Hematopoietic multipotent progenitor cell treated with erythropoietin and hydrocortisone succinate and interleukin-3 and kit ligand, for 4 days (in vitro differentiated cells): ENCODE measurements around the gene E2F1.

Experiments
- DNase-seq: peaks from one replicate; pipeline ENCODE4 v3.0.0-alpha.2; 2015

The E2F1 gene

DNA sequence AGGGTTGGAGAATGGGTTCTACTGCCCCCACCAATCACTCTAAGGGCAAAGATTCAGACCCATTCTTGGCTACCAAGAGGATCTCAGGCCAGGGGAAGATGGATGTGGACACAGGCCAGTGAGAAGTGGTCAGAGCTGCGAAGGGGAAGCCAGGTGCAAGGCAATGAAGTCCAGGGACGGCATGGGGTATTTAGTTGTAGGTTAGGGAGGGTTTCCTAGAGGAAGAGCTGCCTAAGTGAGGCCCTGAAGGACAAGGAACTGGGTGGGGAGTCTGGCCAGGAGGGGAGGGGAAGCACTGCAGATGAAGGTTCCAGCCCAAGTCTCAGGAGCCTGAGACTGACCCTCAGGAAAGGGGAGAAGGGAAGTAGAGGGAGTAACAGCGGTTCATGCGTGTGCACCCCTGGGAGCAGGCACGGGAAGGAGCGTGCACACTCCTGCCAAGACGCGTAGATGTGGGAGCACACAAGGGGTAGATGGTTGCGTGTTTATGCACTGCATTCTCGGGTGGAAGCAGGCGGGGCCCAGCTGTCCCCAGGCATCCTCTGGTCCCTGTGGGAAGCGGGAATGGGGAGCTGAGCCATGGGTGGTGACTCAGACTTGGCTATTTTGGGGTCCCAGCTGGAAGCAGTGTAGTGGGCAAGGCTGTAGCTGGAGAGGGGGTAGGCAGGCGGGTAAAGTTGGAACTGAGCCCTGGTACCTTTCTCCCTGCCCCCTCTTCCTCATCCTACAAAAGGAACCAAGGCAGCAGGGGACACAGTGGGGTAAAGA is 16.1 kb downstream of the E2F1 start:
- DNase-seq = no peak

DNA sequence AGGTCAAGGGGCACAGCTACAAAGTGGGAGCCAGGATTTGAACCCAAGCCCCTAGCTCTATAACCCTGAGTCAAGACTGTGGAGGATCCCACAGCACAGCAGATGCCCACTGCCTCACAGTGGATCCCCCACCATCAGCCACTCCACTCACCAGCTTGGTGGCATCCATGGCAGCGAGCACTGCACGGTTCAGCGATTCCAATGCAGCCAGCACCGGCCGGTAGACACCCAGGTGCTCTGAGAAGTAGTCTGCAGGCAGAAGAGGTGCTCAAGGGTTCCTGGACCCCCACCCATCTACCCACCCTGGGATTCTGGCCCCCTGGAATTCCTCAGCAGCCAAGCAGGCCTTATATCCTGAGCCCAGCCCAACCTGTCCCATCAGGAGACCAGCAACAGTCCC is 17.0 kb downstream of the E2F1 start:
- no peak for DNase-seq

GRCh38 chr20:33668466-33669155 is 17.6 kb downstream of the E2F1 start:
- DNase-seq = no peak

GRCh38 chr20:33667676-33668465 is 18.3 kb downstream of the E2F1 start:
- peak; percentile 92 for DNase-seq

DNA sequence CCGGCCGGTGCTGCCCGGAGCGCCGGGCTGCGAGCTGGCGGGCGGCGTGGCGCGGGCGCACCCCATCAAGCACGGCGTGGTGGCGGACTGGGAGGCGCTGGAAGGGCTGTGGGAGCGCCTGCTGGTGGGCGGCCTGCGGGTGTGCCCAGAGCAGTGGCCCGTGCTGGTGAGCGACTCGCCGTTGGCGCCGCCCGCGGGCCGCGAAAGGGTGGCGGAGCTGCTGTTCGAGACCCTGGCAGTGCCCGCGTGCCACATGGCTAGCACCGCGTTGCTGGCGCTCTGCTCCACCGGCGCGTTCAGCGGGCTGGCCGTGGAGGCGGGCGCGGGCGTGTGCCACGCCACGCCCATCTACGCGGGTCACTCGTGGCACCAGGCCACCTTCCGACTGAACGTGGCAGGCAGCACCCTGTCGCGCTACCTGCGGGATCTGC is 18.9 kb downstream of the E2F1 start:
- peak; percentile 72 for DNase-seq

DNA sequence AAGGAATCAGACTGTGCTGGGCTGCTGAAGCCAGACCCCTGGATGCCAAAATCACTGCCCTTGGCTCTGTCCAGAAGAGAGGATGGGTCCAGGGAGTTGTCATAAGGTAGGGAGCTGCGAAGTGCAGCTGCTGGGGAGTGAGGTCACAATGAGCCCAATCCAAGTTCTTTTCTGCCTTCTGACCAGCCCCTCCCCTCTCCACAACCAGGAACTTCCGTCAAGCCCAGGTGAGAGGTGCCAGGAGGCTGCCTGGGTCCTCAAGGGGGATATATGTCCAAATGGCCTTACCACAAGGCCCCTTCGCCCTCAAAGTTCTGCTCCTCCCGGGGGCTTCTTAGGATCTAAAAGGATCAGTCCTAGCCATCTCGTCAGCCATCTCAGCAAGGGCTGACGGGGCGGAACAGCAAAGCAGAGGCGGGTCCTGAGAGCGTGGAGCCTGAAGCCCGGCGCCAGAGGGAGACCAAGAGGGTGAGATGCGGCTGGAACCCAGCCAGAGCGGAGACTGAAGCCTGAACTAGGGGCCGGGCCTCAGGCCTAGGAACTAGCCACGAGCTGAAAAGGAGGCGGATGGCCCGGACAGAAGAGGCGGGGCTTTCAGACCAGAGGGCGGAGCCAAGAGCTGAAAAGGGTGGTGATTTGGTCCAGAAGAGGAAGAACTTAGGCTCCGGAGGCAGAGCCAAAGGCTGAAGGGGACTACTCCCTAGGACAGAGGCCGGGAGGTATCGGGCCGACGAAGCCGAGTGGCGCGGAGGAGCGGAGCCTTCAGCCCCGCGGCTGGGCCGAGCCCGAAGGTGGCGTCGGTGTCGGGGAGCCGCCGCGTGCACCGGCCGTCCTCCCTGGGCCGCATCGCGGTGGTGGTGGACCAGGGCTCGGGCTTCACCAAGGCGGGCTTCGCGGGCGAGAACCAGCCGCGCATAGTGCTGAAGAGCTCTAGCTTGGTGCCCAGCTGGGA is 19.6 kb downstream of the E2F1 start, which contains the start of gene ACTL10:
TSS of gene ACTL10 (plus strand) at position 651 of the 952 bp plus-strand sequence. CDS start 555 bp downstream, outside the sequence.
- DNase-seq = peak; percentile 99

- no peak for DNase-seq
Observed at GRCh38 chr20:33664762-33665144, 21.4 kb downstream of the E2F1 start.

- no peak for DNase-seq
Observed at GRCh38 chr20:33664085-33664761, 22.0 kb downstream of the E2F1 start.

- DNase-seq = peak; percentile 93
Observed at GRCh38 chr20:33663161-33664084, 22.8 kb downstream of the E2F1 start.

DNA sequence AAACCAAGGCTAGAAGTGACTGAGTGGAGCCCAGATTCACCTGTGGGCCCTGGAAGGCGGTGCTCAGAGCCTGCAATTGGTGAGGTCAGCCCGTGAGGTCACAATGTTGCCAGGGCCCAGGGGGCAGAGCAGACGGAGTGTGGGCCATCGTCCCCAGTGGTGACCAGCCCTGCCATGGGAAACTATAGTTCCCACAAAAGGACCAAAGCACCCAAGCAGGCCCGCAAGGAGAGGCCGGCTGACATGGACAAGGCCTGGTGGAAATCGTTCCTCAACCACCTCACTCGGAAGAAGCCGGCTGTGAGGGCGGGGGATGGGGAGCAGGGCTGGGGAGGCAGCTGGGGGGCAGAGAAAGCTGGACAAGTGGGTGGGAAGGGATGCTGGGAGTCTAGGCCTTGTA is 24.0 kb downstream of the E2F1 start, which contains the start of gene C20orf144:
TSS of gene C20orf144 (plus strand) at position 156 of the 400 bp plus-strand sequence. CDS start at position 175, 19 bp downstream.
- DNase-seq = no peak

- no peak for DNase-seq
Observed at GRCh38 chr20:33660685-33661058, 25.5 kb downstream of the E2F1 start.

DNA sequence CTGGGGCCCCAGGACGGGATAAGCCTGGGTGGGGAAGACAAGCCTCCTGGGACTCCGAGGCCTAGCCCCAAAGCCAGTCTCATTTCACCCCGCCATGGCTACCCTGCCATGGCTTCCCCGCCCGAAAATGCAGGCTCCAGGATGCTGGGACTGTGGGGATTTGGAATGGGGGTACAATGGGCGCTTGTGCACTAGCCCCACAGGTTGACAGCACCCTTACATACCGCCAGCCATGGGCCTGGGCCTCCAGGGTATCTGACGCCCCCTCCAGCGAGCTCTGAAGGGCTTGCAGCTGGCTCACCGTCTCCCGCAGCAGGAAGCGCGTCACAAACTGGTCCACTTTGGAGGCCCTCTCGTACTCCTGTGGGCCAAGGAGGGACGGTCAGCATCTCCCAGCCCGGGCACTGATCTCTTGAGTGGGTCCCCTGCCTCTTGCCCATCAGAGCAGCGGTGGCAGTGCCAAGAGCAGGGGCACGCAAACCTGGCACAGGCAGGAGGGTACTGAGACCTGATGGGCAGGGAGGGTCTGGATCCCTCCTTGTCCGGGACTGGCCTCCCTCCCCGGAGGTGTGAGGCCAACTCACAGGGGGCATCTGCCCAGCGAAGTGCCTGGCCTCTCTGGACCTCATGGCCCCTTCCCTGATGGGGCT is 26.0 kb downstream of the E2F1 start:
- DNase-seq = no peak

GRCh38 chr20:33659341-33660034 is 26.7 kb downstream of the E2F1 start:
- no peak for DNase-seq

- DNase-seq = no peak
Observed at GRCh38 chr20:33658929-33659328, 27.3 kb downstream of the E2F1 start.

DNA sequence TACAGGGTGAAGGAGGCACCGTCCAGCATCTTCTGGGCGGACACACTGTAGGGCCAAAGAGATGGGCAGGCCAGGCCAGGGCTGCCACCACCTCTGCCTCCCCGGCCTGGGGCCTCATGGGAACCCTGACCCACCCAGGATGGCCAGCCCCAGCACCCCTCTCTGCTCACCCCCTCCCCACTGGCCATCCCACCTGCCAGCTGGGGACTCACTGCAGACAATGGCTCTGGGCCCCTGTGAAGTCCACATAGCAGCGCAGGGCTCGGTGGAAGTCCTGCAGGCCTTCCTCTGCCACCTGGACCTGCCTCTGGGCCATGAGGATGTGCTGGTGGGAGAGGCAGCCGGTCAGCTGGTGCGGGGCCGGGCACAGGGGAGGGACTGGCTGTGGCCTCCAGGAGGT is 27.7 kb downstream of the E2F1 start:
- DNase-seq = no peak

DNA sequence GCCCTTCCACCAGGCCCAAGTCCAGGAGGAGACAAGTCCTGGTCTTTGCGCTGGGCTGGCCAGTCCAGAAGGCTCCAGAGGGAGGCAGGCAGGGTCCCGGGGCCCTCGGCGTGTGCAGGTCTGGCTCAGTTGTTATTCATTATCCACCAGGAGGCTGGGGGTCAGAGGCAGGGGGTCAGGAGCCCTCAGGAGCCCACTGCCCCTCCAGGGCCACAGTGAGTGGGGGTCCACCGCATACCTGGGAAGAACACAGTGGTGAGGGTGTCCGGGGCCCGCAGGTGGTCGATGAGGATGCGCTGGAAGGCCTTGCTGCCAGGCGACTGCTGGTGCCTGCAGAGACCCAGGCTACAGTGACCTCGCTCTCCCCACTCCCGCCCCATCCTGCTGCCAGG is 28.5 kb downstream of the E2F1 start:
- DNase-seq = no peak

GRCh38 chr20:33656783-33657703 is 29.1 kb downstream of the E2F1 start:
- no peak for DNase-seq
